A673 (cell line): ENCODE results near the gene JAKMIP1.

Experiments used
- CTCF ChIP-seq: fragments of 300-800, 200-600 bp; sonication (generic); conservative IDR thresholded peaks from 2 replicates; pipeline ENCODE4 v1.5.1; 2017; ENCODE audit warnings: low read depth, mild to moderate bottlenecking, antibody characterized with exemption, low read length, moderate library complexity, mixed read lengths
- EZH2 ChIP-seq: fragments of 200-600 bp; sonication (generic); IDR thresholded peaks from 2 replicates; pipeline ENCODE4 v1.6.1; 2017; ENCODE audit warnings: borderline replicate concordance, low read depth, mild to moderate bottlenecking, mixed read lengths, antibody characterized with exemption, low read length; ENCODE audit not compliant: poor library complexity, severe bottlenecking

DNA sequence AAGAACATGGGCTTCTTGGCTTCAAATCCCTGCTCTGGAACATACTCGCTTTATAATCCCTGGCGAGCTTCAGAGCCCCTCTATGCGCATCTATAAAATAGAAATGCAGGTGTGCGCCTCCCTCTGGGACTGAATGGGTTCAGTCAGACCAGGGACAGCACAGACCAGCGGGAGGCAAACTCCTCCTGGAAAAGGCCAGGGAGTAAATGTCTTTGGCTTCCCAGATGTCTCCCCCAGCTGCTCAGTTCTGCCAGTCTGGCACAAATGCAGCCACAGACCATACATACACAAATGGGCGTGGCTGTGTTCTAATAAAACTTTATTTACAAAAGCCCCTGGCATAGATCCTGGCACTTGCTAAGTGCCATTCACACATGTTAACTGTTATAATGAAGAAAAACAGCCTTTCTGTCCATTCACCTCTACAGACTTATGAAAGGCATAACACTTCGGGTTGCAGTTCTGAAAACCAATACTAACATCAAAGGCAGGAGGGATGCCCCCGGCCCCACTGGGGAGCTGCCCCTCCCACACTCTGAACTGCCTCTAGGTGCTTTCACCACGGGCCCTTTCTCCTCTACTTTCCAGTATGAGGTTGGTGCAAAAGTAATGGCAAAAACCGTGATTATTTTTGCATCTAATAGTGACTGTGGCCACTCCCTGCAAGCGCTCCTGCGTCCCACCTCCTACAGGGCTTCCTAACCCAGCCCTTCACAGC, 4.6 kb downstream of the JAKMIP1 start:
- no peak for TF ChIP-seq CTCF
- TF ChIP-seq EZH2 = no peak
